ENCODE data around the gene PPP1R9B. TPM values are rescaled to one million over a fixed set of nuclear protein-coding genes. Genes with fewer than 3 reads are reported as not detected.

PPP1R9B gene
- total RNA-seq, 1 donor from 2014 or later, result 176 TPM

GRCh38 chr17:50144355-50144754, 6.1 kb downstream of the PPP1R9B start:
- peaks cover 57% of the 10 kb centered on the region for H3K36me3 Mint-ChIP-seq (ENCODE audit: unreplicated experiment)
- no peak overlapping the region for H3K4me3 Mint-ChIP-seq (ENCODE audit: unreplicated experiment)
- DNase-seq (ENCODE audit: extremely low spot score, unreplicated experiment), result no peak
- H3K4me1 Mint-ChIP-seq (ENCODE audit: unreplicated experiment), result peaks cover 42% of the 10 kb centered on the region
- no peaks in the 10 kb centered on the region for H3K9me3 Mint-ChIP-seq (ENCODE audit: unreplicated experiment)
- no peak overlapping the region for H3K27ac Mint-ChIP-seq (ENCODE audit: unreplicated experiment)
- H3K27me3 Mint-ChIP-seq (ENCODE audit: unreplicated experiment), result no peaks in the 10 kb centered on the region
- TF ChIP-seq, protein P1, sequence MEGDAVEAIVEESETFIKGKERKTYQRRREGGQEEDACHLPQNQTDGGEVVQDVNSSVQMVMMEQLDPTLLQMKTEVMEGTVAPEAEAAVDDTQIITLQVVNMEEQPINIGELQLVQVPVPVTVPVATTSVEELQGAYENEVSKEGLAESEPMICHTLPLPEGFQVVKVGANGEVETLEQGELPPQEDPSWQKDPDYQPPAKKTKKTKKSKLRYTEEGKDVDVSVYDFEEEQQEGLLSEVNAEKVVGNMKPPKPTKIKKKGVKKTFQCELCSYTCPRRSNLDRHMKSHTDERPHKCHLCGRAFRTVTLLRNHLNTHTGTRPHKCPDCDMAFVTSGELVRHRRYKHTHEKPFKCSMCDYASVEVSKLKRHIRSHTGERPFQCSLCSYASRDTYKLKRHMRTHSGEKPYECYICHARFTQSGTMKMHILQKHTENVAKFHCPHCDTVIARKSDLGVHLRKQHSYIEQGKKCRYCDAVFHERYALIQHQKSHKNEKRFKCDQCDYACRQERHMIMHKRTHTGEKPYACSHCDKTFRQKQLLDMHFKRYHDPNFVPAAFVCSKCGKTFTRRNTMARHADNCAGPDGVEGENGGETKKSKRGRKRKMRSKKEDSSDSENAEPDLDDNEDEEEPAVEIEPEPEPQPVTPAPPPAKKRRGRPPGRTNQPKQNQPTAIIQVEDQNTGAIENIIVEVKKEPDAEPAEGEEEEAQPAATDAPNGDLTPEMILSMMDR (IDR thresholded peaks at IDR 0.05), result no peak

- H3K9me3 Mint-ChIP-seq (ENCODE audit: unreplicated experiment), result no peaks in the 10 kb centered on the region
- no peak overlapping the region for H3K27ac Mint-ChIP-seq (ENCODE audit: unreplicated experiment)
- no peak overlapping the region for H3K4me3 Mint-ChIP-seq (ENCODE audit: unreplicated experiment)
- H3K36me3 Mint-ChIP-seq (ENCODE audit: unreplicated experiment), result peaks cover 62% of the 10 kb centered on the region
- no peaks in the 10 kb centered on the region for H3K27me3 Mint-ChIP-seq (ENCODE audit: unreplicated experiment)
- no peak for DNase-seq (ENCODE audit: extremely low spot score, unreplicated experiment)
- TF ChIP-seq, protein P1 (IDR thresholded peaks at IDR 0.05), result no peak
- H3K4me1 Mint-ChIP-seq (ENCODE audit: unreplicated experiment), result peaks cover 42% of the 10 kb centered on the region
Observed at GRCh38 chr17:50143461-50144176, 6.9 kb downstream of the PPP1R9B start.

DNA sequence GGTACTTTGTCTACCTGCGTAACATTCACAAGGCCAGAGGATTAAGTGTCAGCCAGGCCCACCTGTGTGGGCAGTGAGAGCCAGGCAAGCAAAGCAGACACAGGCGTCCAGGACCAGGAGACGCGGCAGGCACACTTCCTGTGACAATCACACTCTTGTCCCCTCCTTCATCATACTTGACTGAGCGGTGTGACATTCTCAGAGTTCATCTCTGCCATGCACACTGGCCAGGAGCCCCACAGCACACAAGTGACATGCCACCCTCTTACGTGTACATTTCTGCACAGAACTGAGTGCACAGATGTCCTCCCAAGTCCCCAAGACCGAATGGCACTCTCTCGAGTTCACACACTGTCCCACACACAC, 8.7 kb downstream of the PPP1R9B start:
- peak overlapping the region; percentile 18 for H3K27ac Mint-ChIP-seq (ENCODE audit: unreplicated experiment)
- peaks cover 75% of the 10 kb centered on the region for H3K36me3 Mint-ChIP-seq (ENCODE audit: unreplicated experiment)
- no peaks in the 10 kb centered on the region for H3K9me3 Mint-ChIP-seq (ENCODE audit: unreplicated experiment)
- no peaks in the 10 kb centered on the region for H3K27me3 Mint-ChIP-seq (ENCODE audit: unreplicated experiment)
- peaks cover 37% of the 10 kb centered on the region for H3K4me1 Mint-ChIP-seq (ENCODE audit: unreplicated experiment)
- no peak overlapping the region for H3K4me3 Mint-ChIP-seq (ENCODE audit: unreplicated experiment)
- TF ChIP-seq, protein P1 (IDR thresholded peaks at IDR 0.05), result no peak
- DNase-seq (ENCODE audit: extremely low spot score, unreplicated experiment), result no peak

DNA sequence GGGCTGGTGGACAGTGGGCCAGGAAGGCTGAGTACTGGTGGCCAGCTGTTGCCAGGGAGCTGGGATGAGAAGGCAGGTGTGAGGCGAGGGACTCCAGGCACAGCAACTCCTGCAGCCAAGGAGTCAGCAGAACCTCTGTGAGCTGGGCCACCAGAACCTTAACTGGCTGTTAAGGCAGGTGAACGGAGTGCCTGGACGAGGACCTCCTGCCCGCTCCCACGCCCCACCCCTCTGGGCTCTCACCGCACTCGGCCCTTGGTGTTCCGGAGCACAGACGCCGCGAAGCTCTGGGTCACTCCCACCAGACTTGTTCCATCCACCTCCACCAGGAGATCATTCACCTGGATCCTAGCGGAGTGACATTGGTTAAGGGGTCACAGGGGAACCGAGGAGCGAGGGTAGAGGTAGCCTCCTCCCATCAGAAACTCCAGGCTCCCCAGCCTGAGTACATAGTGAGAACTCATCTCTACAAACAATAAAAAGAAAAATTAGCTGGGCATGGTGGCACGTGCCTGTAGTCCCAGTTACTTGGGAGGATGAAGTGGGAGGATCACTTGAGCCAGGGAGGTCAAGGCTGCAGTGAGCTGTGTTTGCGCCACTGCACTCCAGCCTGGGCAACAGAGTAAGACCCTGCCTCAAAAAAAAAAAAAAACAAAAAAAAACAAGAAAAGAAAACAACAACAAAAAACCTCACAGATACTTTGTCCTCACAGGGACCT, 9.3 kb downstream of the PPP1R9B start:
- H3K4me1 Mint-ChIP-seq (ENCODE audit: unreplicated experiment), result peaks cover 37% of the 10 kb centered on the region

More for the DNA sequence above, 9.3 kb downstream of the PPP1R9B start:
- TF ChIP-seq, protein P1 (IDR thresholded peaks at IDR 0.05), result no peak
- no peak overlapping the region for H3K4me3 Mint-ChIP-seq (ENCODE audit: unreplicated experiment)
- no peaks in the 10 kb centered on the region for H3K27me3 Mint-ChIP-seq (ENCODE audit: unreplicated experiment)
- H3K36me3 Mint-ChIP-seq (ENCODE audit: unreplicated experiment), result peaks cover 78% of the 10 kb centered on the region
- H3K9me3 Mint-ChIP-seq (ENCODE audit: unreplicated experiment), result no peaks in the 10 kb centered on the region
- H3K27ac Mint-ChIP-seq (ENCODE audit: unreplicated experiment), result peak overlapping the region; percentile 18
- DNase-seq (ENCODE audit: extremely low spot score, unreplicated experiment), result no peak

Data from osteocyte (in vitro differentiated cells).